ENCODE data around the gene HBG2. TPM values are rescaled to one million over a fixed set of nuclear protein-coding genes. Genes with fewer than 3 reads are reported as not detected.
A peak's percentile ranks its signal among the peaks of the same experiment; 100 is the strongest.

HBG2 gene
- total and polyA plus RNA-seq, 9 of the 15 experiments (the other 6 are each of a cell fraction or from before 2014, with no cell fraction given): 1,626 to 58,619 (median 10,515) TPM

- Histone ChIP-seq H3K4me1 (replicated peaks in 1 of 2; ENCODE audit: control insufficient read depth in 2 of 2, insufficient read depth in 2 of 2, low read length in 2 of 2) (peaks cover 29 to 87% of the 10 kb centered on the region in 2 experiments), H3K9me3 (replicated peaks; ENCODE audit: control insufficient read depth, insufficient read depth, low read depth, low read length) (no peaks in the 10 kb centered on the region), H3K27ac (ENCODE audit: extremely low read depth, low read depth, low read length) (peak overlapping the region; percentile 77), H3K27me3 (ENCODE audit: control insufficient read depth in 2 of 2, insufficient read depth in 2 of 2, low read length in 2 of 2) (no peaks in the 10 kb centered on the region), H3K4me2 (ENCODE audit: insufficient read depth, low read length) (peak overlapping the region; percentile 80), H4K20me1 (replicated peaks; ENCODE audit: control insufficient read depth, insufficient read depth, low read length) (no peaks in the 10 kb centered on the region), H2AFZ (ENCODE audit: low read depth, low read length) (no peak overlapping the region), H3K4me3 (no peak overlapping the region), H3K36me3 (ENCODE audit: control insufficient read depth, insufficient read depth, low read length) (peaks cover 35% of the 10 kb centered on the region), H3K9ac (ENCODE audit: insufficient read depth in 1 of 2, low read depth in 2 of 2, low read length in 2 of 2) (peak overlapping the region in 1 of 2 experiments; percentile 56; a peak in 3 of 4 replicates), H3K79me2 (ENCODE audit: control insufficient read depth, insufficient read depth, low read length) (peaks cover 90% of the 10 kb centered on the region), H3K9me1 (ENCODE audit: control insufficient read depth, insufficient read depth, low read length) (no peaks in the 10 kb centered on the region)
- in situ Hi-C loops (cut with MboI): loop anchor here (5.0 kb wide), 2 partner anchors 42 to 162 kb away; no protein-coding TSS in a partner anchor
- no TSS peak for BruUV-seq (replicated peaks)
- 0% methylated on average over 2 of the region's 2 CpGs for WGBS (ENCODE audit: insufficient coverage, low coverage, missing lambda C conversion rate)
- ATAC-seq (peak; percentile 11), FAIRE-seq (peak; percentile 67), DNase-seq (ENCODE audit: extremely low read depth in 1 of 4, low spot score in 3 of 4) (peak; percentile 93 to 97 (median 96))
- POLR2A ChIA-PET: interaction anchor here (0.7 to 6.4 kb wide), 7 partner anchors 14 to 44 kb away, joined by 3 to 40 read pairs (median 4); partner anchors contain the start of gene HBE1
- intact Hi-C loops (cut with micrococcal nuclease): loop anchor here (10.0 kb wide), 2 partner anchors 220 to 310 kb away; partner anchors contain the start of genes TRIM6 and UBQLN3
- CTCF ChIA-PET (ENCODE audit: low intra/inter-chr PET ratio): no interaction called here
- TF ChIP-seq MAX (CRISPR knock-in tag; IDR thresholded peaks at IDR 0.05): 0 out of 2 replicates have a peak, but pooled peaks have one; percentile 20
- peak; percentile 67; the same call in 1 of the 2 replicates for TF ChIP-seq RUNX1 (IDR thresholded peaks at IDR 0.05; ENCODE audit: low read depth)
- TF ChIP-seq NFIC (IDR thresholded peaks at IDR 0.05): peak; percentile 88
- TF ChIP-seq ZNF589 (CRISPR knock-in tag; IDR thresholded peaks at IDR 0.05; ENCODE audit: low read depth): peak; percentile 60; the same call in 1 of the 2 replicates
- no peak for TF ChIP-seq CTCF (IDR thresholded peaks at IDR 0.05 in 2 of 3, conservative IDR thresholded peaks at IDR 0.05 in 1 of 3; ENCODE audit: insufficient read depth in 2 of 3, low read depth in 1 of 3, low read length in 3 of 3)
- TF ChIP-seq CBFA2T3 (IDR thresholded peaks at IDR 0.05): peak; percentile 97
- peak; percentile 73 for TF ChIP-seq ZKSCAN1 (IDR thresholded peaks at IDR 0.05; ENCODE audit: low read depth, low read length)
- peak; percentile 84 for TF ChIP-seq STAT5A (IDR thresholded peaks at IDR 0.05; ENCODE audit: borderline replicate concordance, low read length)
- peak; percentile 84 for TF ChIP-seq PML (IDR thresholded peaks at IDR 0.05; ENCODE audit: low read length)
- TF ChIP-seq KLF16 (IDR thresholded peaks at IDR 0.05): peak; percentile 87; the same call in 1 of the 2 replicates
- peak; percentile 44 to 72; a peak in 2 of 4 replicates for TF ChIP-seq KDM1A (IDR thresholded peaks at IDR 0.05)
- TF ChIP-seq EP300 (IDR thresholded peaks at IDR 0.05; ENCODE audit: low read length): peak; percentile 92; the same call in 1 of the 2 replicates
- peak; percentile 95 for TF ChIP-seq POLR2AphosphoS5 (IDR thresholded peaks at IDR 0.05; ENCODE audit: control insufficient read depth, insufficient read depth, low read depth, low read length)
- peak; percentile 67; the same call in 1 of the 2 replicates for TF ChIP-seq FOXM1 (IDR thresholded peaks at IDR 0.05; ENCODE audit: low read depth)
- no peak for TF ChIP-seq FOXM1 (CRISPR knock-in tag; IDR thresholded peaks at IDR 0.05; ENCODE audit: low read depth)
- no peak for TF ChIP-seq JUNB (CRISPR knock-in tag; conservative IDR thresholded peaks at IDR 0.05)
- peak; percentile 93 for TF ChIP-seq TEAD4 (IDR thresholded peaks at IDR 0.05; ENCODE audit: low read length)
- no peak for TF ChIP-seq TEAD4 (CRISPR knock-in tag; IDR thresholded peaks at IDR 0.05; ENCODE audit: borderline replicate concordance)
- 0 out of 2 replicates have a peak, but pooled peaks have one; percentile 64 for TF ChIP-seq SMAD4 (CRISPR knock-in tag; conservative IDR thresholded peaks at IDR 0.05)
- no peak for TF ChIP-seq HEY1 (CRISPR knock-in tag; IDR thresholded peaks at IDR 0.05; ENCODE audit: borderline replicate concordance)
- no peak for TF ChIP-seq DIDO1 (tag; IDR thresholded peaks at IDR 0.05; ENCODE audit: low read depth)
- peak; percentile 96 for TF ChIP-seq CBFA2T2 (conservative IDR thresholded peaks at IDR 0.05)
- TF ChIP-seq ZNF75A (CRISPR knock-in tag; IDR thresholded peaks at IDR 0.05): no peak
These were observed 30.1 kb upstream of the HBG2 start for GRCh38 chr11:5284637-5285036.
